ENCODE measurements around the gene PPM1M.

PPM1M gene

DNA sequence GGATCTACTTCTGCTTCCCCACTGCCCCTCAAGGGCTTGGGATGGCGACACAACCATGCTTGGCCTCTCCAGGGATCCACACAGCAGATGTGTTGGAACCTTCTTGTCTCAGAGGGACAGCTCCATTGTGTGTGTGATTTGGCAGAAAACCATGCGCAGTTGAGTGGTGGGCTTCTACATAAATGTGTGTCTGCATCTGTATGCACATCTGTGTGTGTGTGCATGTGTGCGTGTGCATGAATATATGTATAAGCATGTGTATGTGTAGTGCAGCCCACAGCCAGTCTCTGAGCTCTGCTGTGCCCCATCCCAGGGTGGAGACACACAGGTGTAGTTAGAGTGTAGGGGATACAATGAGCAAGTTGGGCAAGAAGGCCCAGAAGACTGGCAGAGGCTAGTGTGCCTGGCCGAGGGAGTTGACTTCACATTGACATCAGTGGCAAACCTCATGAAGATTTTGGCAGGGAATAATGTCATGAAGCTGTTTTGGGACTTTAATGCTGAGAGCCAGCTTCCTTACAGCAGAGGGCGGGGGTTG, 50.2 kb downstream of the PPM1M start:
- Mint-ChIP-seq H3K27ac (no peak overlapping the region), H3K4me1 (ENCODE audit: low read depth) (peaks cover 8% of the 10 kb centered on the region), H3K9me3 (no peaks in the 10 kb centered on the region), H3K27me3 (no peaks in the 10 kb centered on the region), H3K4me3 (no peak overlapping the region), H3K36me3 (ENCODE audit: low read depth) (peaks cover 9% of the 10 kb centered on the region)

- no peaks in the 10 kb centered on the region for H3K9me3 Mint-ChIP-seq
- no peak overlapping the region for H3K4me3 Mint-ChIP-seq
- peaks cover 3% of the 10 kb centered on the region for H3K4me1 Mint-ChIP-seq (ENCODE audit: low read depth)
- H3K27me3 Mint-ChIP-seq = no peaks in the 10 kb centered on the region
- peaks cover under 1% of the 10 kb centered on the region for H3K36me3 Mint-ChIP-seq (ENCODE audit: low read depth)
- H3K27ac Mint-ChIP-seq = no peak overlapping the region
Observed at GRCh38 chr3:52297242-52298148, 51.9 kb downstream of the PPM1M start.

DNA sequence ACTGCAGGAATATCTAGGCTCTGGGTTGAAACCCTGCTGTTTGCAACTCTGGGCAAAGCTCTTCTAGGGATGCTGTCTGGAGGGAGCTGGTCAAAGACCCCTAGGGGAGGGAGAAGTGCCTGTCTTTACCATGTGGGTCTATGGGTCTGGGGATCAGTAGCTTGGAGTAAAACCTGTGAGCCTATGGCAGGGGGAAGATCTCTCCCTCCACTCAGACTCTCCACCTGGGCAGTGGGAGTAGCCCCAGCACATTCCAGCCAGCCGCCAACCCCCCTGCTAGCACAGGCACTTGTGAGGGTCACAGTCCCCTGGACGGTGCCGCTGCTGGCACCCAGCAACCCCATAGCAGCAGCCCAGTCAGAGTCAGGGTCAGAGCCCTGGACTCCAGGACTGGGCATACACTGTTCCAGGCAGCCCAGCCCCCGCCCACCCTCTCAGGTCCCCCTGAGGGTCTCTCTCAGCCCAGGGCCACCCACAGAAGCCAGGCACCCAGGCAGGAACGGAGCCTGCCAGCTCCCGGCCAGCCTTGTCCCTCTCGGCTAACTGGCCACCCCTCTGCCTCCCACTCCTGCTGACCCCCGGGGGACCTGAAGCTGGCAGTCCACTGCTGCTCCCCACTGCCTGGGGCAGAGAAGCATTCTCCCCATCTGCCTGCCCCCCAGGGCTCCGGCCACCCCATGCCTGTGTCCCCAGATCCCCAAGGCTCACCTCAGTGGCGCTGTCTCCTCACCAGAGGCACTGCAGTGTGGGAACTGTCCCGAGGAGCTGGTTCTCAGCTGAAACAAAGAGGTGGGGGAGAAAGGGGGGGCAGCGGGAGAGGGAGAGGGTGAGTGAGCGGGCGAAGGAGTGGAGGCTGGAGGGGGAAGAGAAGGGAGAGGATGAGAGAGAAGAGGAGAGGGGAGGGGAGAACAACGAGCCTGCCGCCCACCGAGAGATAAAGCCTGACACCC, 52.9 kb downstream of the PPM1M start:
- no peaks in the 10 kb centered on the region for H3K9me3 Mint-ChIP-seq
- H3K36me3 Mint-ChIP-seq (ENCODE audit: low read depth) = no peaks in the 10 kb centered on the region
- H3K27me3 Mint-ChIP-seq = no peaks in the 10 kb centered on the region
- H3K27ac Mint-ChIP-seq = no peak overlapping the region
- H3K4me1 Mint-ChIP-seq (ENCODE audit: low read depth) = peaks cover 3% of the 10 kb centered on the region
- no peak overlapping the region for H3K4me3 Mint-ChIP-seq

GRCh38 chr3:52299247-52299878, 53.8 kb downstream of the PPM1M start:
- H3K27me3 Mint-ChIP-seq = no peaks in the 10 kb centered on the region
- H3K36me3 Mint-ChIP-seq (ENCODE audit: low read depth) = no peaks in the 10 kb centered on the region
- peaks cover 3% of the 10 kb centered on the region for H3K4me1 Mint-ChIP-seq (ENCODE audit: low read depth)
- H3K9me3 Mint-ChIP-seq = no peaks in the 10 kb centered on the region
- no peak overlapping the region for H3K4me3 Mint-ChIP-seq
- H3K27ac Mint-ChIP-seq = no peak overlapping the region
